GM18867 (cell line): ENCODE data around the gene USP49.

Experiments
- ATAC-seq: cut with Tn5 transposase; IDR thresholded peaks from one replicate; pipeline ENCODE4 v1.9.1; 2021; ENCODE audit warnings: mild to moderate bottlenecking, moderate library complexity; ENCODE audit not compliant: unreplicated experiment

USP49 gene

GRCh38 chr6:41931792-41932191 is 36.6 kb upstream of the USP49 start:
- ATAC-seq, result no peak

- no peak for ATAC-seq
Observed at GRCh38 chr6:41929924-41930323, 34.7 kb upstream of the USP49 start.

GRCh38 chr6:41927253-41927652 is 32.1 kb upstream of the USP49 start:
- ATAC-seq, result no peak

GRCh38 chr6:41922154-41922553 is 27.0 kb upstream of the USP49 start:
- no peak for ATAC-seq

- peak; percentile 5 for ATAC-seq
Observed at GRCh38 chr6:41921712-41921998, 26.5 kb upstream of the USP49 start.

- ATAC-seq, result peak; percentile 86
Observed at GRCh38 chr6:41920921-41921711, 25.9 kb upstream of the USP49 start, which contains the start of the genes BYSL and MED20. BYSL (plus strand) TSS chr6:41921499; CDS start chr6:41921563, 64 bp downstream. MED20 (minus strand) TSS chr6:41921139; CDS start chr6:41921018, 121 bp downstream.

GRCh38 chr6:41917528-41917927 is 22.4 kb upstream of the USP49 start:
- no peak for ATAC-seq

GRCh38 chr6:41914869-41915530 is 19.8 kb upstream of the USP49 start:
- no peak for ATAC-seq

- no peak for ATAC-seq
Observed at GRCh38 chr6:41914343-41914742, 19.2 kb upstream of the USP49 start.

GRCh38 chr6:41909727-41910126 is 14.6 kb upstream of the USP49 start:
- ATAC-seq, result no peak

- ATAC-seq, result no peak
Observed at GRCh38 chr6:41901882-41902519, 6.8 kb upstream of the USP49 start.

GRCh38 chr6:41900861-41901260 is 5.7 kb upstream of the USP49 start:
- no peak for ATAC-seq

- ATAC-seq, result no peak
Observed at GRCh38 chr6:41896281-41896680, 1.1 kb upstream of the USP49 start.

GRCh38 chr6:41894366-41895299 is 542 bp downstream of the USP49 start:
- peak; percentile 31 for ATAC-seq

GRCh38 chr6:41892921-41893564 is 2.1 kb downstream of the USP49 start:
- ATAC-seq, result no peak

- no peak for ATAC-seq
Observed at GRCh38 chr6:41887331-41887751, 7.8 kb downstream of the USP49 start.

GRCh38 chr6:41885930-41886329 is 9.2 kb downstream of the USP49 start:
- no peak for ATAC-seq

GRCh38 chr6:41884957-41885356 is 10.2 kb downstream of the USP49 start:
- no peak for ATAC-seq

- ATAC-seq, result no peak
Observed at GRCh38 chr6:41881506-41881905, 13.7 kb downstream of the USP49 start.

GRCh38 chr6:41878961-41879405 is 16.2 kb downstream of the USP49 start:
- no peak for ATAC-seq
